NK-92 treated with Interleukin-12 subunit alpha and Interleukin-12 subunit beta, amount 100 ng/mL, for 24 hours (cell line): ENCODE data around the gene MFN2.
"Not testable (repeated sequence)": the region's sequence is repeated elsewhere in the genome, so short reads cannot be mapped to it uniquely, and the experiment has no call there.

Experiments used
- DNase-seq: peaks from one replicate; lab custom pipeline; 2025; lab: John Stamatoyannopoulos, UW

MFN2 gene

GRCh38 chr1:11979851-11980675 lies at the start of gene MFN2:
Gene MFN2 (plus strand): TSS chr1:11980444. CDS start chr1:11989169, 8,725 bp downstream.
- peak; percentile 97 for DNase-seq

- no peak for DNase-seq
Observed at GRCh38 chr1:11930571-11931445, 49.4 kb upstream of the MFN2 start.

GRCh38 chr1:11931845-11932244 lies 48.4 kb upstream of the MFN2 start:
- no peak for DNase-seq

- DNase-seq = peak; percentile 80
Observed at GRCh38 chr1:11934302-11935056, 45.8 kb upstream of the MFN2 start, which contains the start of gene PLOD1. Gene PLOD1 (plus strand): TSS chr1:11934717. CDS start chr1:11934780, 63 bp downstream.

- DNase-seq = no peak
Observed at GRCh38 chr1:11935057-11935412, 45.2 kb upstream of the MFN2 start.

DNA sequence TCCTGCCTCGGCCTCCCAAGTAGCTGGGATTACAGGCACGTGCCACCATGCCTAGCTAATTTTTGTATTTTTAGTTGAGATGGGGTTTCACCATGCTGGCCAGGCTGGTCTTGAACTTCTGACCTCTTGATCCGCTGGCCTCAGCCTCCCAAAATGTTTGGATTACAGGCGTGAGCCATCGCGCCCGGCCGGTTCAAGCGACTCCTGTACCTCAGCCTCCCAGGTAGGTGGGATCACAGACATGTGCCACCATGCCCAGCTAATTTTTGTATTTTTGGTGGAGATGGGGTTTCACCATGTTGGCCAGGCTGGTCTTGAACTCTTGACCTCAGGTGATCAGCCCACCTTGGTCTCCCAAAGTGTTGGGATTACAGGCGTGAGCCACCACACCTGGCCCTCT lies 44.5 kb upstream of the MFN2 start:
- not testable (repeated sequence) for DNase-seq

GRCh38 chr1:11938722-11939526 lies 41.3 kb upstream of the MFN2 start:
- no peak for DNase-seq

DNA sequence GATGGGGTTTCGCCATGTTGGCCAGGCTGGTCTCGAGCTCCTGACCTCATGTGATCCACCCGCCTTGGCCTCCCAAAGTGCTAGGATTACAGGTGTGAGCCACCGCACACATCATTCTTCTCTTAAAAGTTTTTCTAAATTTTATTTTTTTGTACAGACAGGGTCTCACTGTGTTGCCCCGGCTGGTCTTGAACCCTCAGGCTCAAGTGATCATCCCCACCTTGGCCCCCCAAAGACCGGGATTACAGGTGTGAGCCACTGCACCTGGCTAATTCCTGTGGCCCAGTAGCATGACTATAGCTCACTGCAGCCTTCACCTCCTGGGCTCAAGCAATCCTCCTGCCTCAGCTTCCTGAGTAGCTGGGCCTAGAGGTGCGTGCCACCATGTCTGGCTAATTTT lies 40.5 kb upstream of the MFN2 start:
- not testable (repeated sequence) for DNase-seq

- no peak for DNase-seq
Observed at GRCh38 chr1:11940260-11940921, 39.9 kb upstream of the MFN2 start.

DNA sequence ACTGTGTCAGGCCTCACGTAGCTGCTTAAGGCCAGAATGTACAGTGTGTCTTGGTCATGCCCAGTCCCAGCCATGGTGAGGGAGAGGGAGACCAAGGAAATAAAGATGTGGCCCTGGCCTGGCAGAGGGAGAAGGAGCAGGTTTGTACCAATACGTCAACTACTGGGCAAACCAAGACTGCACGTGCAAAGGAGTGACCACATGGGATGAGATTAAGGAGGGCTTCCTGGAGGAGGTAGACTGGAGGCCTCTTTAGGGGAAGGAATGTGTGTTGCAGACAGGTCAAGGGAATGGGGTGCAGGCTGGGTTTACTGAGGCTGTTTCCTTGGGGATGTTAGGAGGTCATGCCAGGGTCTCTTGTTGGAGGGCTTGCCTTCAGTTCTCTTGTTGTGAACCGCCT lies 38.0 kb upstream of the MFN2 start:
- DNase-seq = no peak

GRCh38 chr1:11943619-11944018 lies 36.6 kb upstream of the MFN2 start:
- DNase-seq = no peak

DNA sequence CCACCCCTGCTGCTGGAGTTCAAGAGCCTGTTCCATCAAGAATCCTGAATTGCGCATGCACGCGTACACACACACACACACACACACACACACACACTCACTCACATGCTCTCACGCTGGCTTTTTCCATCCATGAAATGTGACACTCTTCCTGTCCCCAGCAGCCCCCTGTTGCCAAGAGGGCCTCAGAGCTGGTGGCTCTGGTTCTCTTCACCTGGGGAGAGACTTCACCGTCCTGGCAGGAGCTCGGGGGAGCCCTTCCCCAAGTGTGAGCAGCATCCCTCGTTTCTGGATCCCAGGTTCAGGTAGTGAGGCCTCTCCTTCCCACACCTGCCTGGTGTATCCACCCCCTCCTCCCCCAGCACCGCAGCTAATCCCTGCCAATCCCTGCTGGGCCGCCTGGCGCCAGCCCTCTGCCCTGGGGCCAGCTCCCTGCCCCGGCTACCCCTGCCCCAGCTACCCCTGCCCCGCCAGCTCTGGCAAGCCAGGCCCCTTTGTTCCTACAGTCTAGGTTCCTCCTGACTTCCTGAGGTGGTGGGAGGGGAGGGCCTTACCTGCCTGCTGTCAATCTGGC lies 35.8 kb upstream of the MFN2 start:
- no peak for DNase-seq

DNA sequence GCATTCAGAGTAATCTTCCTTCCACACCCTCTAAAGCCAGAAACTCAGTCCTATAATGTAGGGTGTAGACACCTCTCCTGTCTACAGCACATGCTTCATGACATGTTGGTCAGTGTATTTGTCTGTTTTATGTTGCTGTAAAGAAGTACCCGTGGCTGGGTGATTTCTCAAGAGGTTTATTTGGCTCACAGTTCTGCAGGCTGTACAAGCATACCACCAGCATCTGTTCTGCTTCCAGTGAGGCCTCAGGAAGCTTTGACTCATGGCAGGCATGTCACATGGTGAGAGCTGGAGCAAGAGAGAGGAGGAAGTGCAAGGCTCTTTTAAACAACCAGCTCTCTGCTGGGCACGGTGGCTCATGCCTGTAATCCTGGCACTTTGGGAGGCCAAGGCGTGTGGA lies 33.6 kb upstream of the MFN2 start:
- no peak for DNase-seq

DNA sequence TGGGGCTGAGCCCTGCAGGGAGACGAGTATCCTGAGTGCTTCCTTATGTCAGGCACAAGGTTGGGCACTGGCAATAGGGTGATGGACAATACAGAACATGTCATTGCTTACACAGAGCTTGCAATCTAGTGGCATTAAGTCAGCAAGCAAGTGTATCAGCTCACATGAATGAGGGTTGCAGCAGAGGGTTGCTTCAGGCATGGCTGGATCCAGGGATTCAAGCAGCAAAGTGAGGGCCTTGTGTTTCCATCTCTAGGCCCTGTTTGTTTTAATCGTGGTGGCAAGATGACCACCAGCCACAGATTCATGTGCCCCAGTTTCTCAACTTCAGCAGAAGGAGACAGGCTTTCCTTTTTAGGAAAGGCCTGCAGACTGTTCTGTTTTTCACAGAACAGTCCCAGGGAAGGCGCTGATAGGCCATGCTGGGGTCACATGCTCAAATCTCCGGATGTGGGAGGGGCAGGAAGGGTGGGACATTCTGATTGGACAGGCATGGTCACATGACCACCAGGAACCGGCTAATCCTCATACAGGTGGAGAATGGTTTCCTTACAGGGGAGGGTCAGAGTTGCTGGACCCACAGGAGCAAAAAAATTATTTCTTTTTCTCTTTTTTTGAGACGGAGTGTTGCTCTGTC lies 31.3 kb upstream of the MFN2 start:
- no peak for DNase-seq

GRCh38 chr1:11951901-11952300 lies 28.3 kb upstream of the MFN2 start:
- no peak for DNase-seq

DNA sequence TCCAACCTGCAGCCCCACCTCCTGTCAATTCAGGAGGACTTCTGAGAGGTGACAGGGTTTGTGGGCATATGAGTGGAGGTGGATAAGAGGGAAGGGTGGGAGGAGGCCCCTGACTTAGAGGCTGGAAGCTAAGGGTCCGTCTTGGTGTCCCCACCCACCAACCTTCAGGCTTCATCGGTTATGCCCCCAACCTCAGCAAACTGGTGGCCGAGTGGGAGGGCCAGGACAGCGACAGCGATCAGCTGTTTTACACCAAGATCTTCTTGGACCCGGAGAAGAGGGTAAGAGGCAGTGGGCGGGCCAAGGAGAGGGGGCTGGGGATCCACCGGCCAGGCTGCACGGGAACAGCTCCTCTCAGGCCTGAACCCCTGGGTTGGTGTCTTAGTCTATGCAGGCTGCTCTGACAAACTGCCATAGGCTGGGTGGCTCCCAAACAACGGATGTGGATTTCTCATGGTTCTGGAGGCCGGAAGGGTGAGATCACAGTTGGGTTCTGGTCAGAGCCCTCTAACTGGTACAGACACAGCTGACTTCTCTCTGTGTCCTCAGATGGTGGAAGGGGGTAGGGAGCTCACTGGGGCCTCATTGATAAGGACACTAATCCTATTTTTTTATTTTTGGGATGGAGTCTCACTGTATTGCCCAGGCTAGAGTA lies 27.7 kb upstream of the MFN2 start:
- no peak for DNase-seq

- no peak for DNase-seq
Observed at GRCh38 chr1:11955221-11955620, 25.0 kb upstream of the MFN2 start.

- no peak for DNase-seq
Observed at GRCh38 chr1:11957398-11957797, 22.8 kb upstream of the MFN2 start.

- DNase-seq = no peak
Observed at GRCh38 chr1:11957897-11958296, 22.3 kb upstream of the MFN2 start.

DNA sequence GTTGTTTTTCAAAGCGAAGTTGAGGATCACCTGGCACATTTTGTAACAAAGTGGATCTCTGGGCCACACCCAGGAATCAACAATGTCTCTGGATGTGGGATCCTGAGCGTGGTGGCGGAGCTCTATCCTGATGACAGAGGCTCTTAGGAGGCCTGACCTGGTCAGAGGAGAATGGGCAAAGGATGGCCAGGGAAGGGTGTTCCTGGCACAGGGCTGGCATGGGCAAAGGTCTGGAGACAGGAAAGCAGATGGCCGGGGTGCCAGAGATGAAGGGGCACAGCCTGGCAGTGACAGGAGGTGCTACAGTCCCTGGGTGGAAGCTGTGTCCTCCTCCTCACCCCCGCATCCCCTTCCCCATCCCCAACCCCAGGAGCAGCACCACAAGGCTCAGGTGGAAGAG lies 20.0 kb upstream of the MFN2 start:
- DNase-seq = no peak
